GM12874 (cell line): ENCODE data around the gene SLX9.

ENCODE experiments used
- CTCF ChIP-seq: IDR thresholded peaks from 2 replicates; pipeline ENCODE4 v1.5.1; 2011; ENCODE audit warnings: low read depth, mild to moderate bottlenecking, control low read depth, low read length, moderate library complexity; ENCODE audit not compliant: insufficient read depth

Gene SLX9

GRCh38 chr21:44949779-44950198 lies 10.0 kb downstream of the SLX9 start:
- peak; percentile 92 for TF ChIP-seq CTCF

GRCh38 chr21:44950351-44950750 lies 10.5 kb downstream of the SLX9 start:
- no peak for TF ChIP-seq CTCF

- TF ChIP-seq CTCF: no peak
Observed at GRCh38 chr21:44951186-44951915, 11.5 kb downstream of the SLX9 start.

- TF ChIP-seq CTCF: no peak
Observed at GRCh38 chr21:44952116-44952928, 12.5 kb downstream of the SLX9 start.

- no peak for TF ChIP-seq CTCF
Observed at GRCh38 chr21:44952929-44953627, 13.2 kb downstream of the SLX9 start.

GRCh38 chr21:44953628-44954021 lies 13.8 kb downstream of the SLX9 start:
- no peak for TF ChIP-seq CTCF

- no peak for TF ChIP-seq CTCF
Observed at GRCh38 chr21:44954281-44954771, 14.5 kb downstream of the SLX9 start.
